Fibroblast of lung (primary cell): ENCODE results near the gene SH2D2A.

Experiments used
- CTCF ChIP-seq, 2 donors: IDR thresholded peaks in 1 of 2; conservative IDR thresholded peaks in 1 of 2; 1 replicate in 1 of 2; 2 replicates in 1 of 2; pipeline ENCODE4 v1.5.1; 2011 to 2012; ENCODE audit warnings: low read length in 2 of 2, control low read depth in 1 of 2, inconsistent platforms in 1 of 2, low read depth in 1 of 2, mild to moderate bottlenecking in 1 of 2
- EZH2 ChIP-seq: IDR thresholded peaks from 2 replicates; pipeline ENCODE4 v1.5.1; 2012; ENCODE audit warnings: low read length, control low read depth, mild to moderate bottlenecking; ENCODE audit errors: missing control alignments

GRCh38 chr1:156834322-156834721 is 17.7 kb upstream of the SH2D2A start:
- TF ChIP-seq CTCF (conservative IDR thresholded peaks at IDR 0.05 in 1 of 2, IDR thresholded peaks at IDR 0.05 in 1 of 2; ENCODE audit: low read depth in 1 of 2, low read length in 2 of 2) (no peak), EZH2 (no peak)
